Measurements from ENCODE around the gene KRTAP2-4.
A peak's percentile ranks its signal among the peaks of the same experiment; 100 is the strongest.
"Not testable (repeated sequence)": the region's sequence is repeated elsewhere in the genome, so short reads cannot be mapped to it uniquely, and the experiment has no call there.

Gene KRTAP2-4

DNA sequence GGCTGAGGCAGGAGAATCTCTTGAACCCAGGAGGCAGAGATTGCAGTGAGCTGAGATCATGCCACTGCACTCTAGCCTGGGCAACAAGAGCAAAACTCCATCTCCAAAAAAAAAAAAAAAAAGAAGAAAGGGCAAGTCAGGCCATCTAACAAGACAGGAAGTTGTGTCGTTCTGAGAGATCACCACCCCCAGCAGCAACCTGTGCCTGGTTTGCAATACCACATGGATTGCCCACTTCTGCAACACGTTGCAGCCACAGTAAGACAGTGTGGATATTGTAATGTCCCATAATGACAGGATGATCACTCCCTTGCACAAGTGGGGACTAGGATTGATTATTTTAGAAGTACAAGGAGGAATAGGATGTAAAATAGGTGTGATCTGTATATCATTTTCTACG, 3.4 kb upstream of the KRTAP2-4 start:
- Histone ChIP-seq H2AFZ (ENCODE audit: low read length, unreplicated experiment) (no peak overlapping the region), H3K27me3 (ENCODE audit: insufficient read depth, low read length) (no peaks in the 10 kb centered on the region), H3K36me3 (ENCODE audit: insufficient read depth, low read length) (no peaks in the 10 kb centered on the region), H3K79me2 (ENCODE audit: control insufficient read depth, insufficient read depth, low read length, unreplicated experiment) (no peaks in the 10 kb centered on the region), H3K4me3 (ENCODE audit: low read depth, low read length) (no peak overlapping the region), H3K27ac (ENCODE audit: low read depth, low read length) (no peak overlapping the region), H3K4me1 (ENCODE audit: control insufficient read depth, insufficient read depth, low read length, unreplicated experiment) (peaks cover 16% of the 10 kb centered on the region)

DNA sequence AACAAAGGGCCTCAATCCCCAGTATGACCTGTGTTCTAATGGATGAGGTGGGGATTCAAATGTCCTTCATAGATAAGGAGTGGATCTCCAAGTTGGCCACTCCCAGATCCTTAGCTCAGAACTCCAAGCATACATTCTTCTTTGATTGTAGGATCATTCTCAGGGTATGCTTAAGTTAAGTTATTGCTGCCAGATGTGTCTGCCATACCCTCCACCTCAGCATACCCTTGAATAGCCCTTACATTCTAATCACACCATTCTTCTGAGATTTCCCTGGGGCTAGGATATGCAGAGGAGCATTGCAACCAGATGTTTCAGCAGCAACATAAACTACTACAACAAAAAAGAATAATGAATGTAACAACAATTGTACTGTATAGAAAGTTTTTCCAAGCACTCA, 1.6 kb upstream of the KRTAP2-4 start:
- Histone ChIP-seq H3K27me3 (ENCODE audit: insufficient read depth, low read length) (no peaks in the 10 kb centered on the region), H3K4me1 (ENCODE audit: control insufficient read depth, insufficient read depth, low read length, unreplicated experiment) (peaks cover 29% of the 10 kb centered on the region), H3K79me2 (ENCODE audit: control insufficient read depth, insufficient read depth, low read length, unreplicated experiment) (no peaks in the 10 kb centered on the region), H3K36me3 (ENCODE audit: insufficient read depth, low read length) (no peaks in the 10 kb centered on the region), H3K4me3 (ENCODE audit: low read depth, low read length) (no peak overlapping the region), H3K27ac (ENCODE audit: low read depth, low read length) (no peak overlapping the region), H2AFZ (ENCODE audit: low read length, unreplicated experiment) (no peak overlapping the region)

- H3K4me3 ChIP-seq (ENCODE audit: low read depth, low read length); H3K27ac ChIP-seq (ENCODE audit: low read depth, low read length); H3K36me3 ChIP-seq (ENCODE audit: insufficient read depth, low read length); H3K79me2 ChIP-seq (ENCODE audit: control insufficient read depth, insufficient read depth, low read length, unreplicated experiment); H2AFZ ChIP-seq (ENCODE audit: low read length, unreplicated experiment); H3K27me3 ChIP-seq (ENCODE audit: insufficient read depth, low read length): not testable (repeated sequence)
- H3K4me1 ChIP-seq (ENCODE audit: control insufficient read depth, insufficient read depth, low read length, unreplicated experiment): peaks cover 49% of the 10 kb centered on the region
Observed at GRCh38 chr17:41065016-41065689, 526 bp downstream of the KRTAP2-4 start.

- H3K79me2 ChIP-seq (ENCODE audit: control insufficient read depth, insufficient read depth, low read length, unreplicated experiment): no peaks in the 10 kb centered on the region
- no peaks in the 10 kb centered on the region for H3K27me3 ChIP-seq (ENCODE audit: insufficient read depth, low read length)
- no peaks in the 10 kb centered on the region for H3K36me3 ChIP-seq (ENCODE audit: insufficient read depth, low read length)
- H3K4me1 ChIP-seq (ENCODE audit: control insufficient read depth, insufficient read depth, low read length, unreplicated experiment): peaks cover 55% of the 10 kb centered on the region
- H3K27ac ChIP-seq (ENCODE audit: low read depth, low read length): no peak overlapping the region
- no peak overlapping the region for H3K4me3 ChIP-seq (ENCODE audit: low read depth, low read length)
- H2AFZ ChIP-seq (ENCODE audit: low read length, unreplicated experiment): no peak overlapping the region
Observed at GRCh38 chr17:41064301-41064700, 1.4 kb downstream of the KRTAP2-4 start.

- H3K79me2 ChIP-seq (ENCODE audit: control insufficient read depth, insufficient read depth, low read length, unreplicated experiment): no peaks in the 10 kb centered on the region
- H3K4me1 ChIP-seq (ENCODE audit: control insufficient read depth, insufficient read depth, low read length, unreplicated experiment): peaks cover 62% of the 10 kb centered on the region
- no peaks in the 10 kb centered on the region for H3K36me3 ChIP-seq (ENCODE audit: insufficient read depth, low read length)
- no peak overlapping the region for H3K4me3 ChIP-seq (ENCODE audit: low read depth, low read length)
- no peaks in the 10 kb centered on the region for H3K27me3 ChIP-seq (ENCODE audit: insufficient read depth, low read length)
- peak overlapping the region; percentile 93; the same call in 1 of the 2 replicates for H3K27ac ChIP-seq (ENCODE audit: low read depth, low read length)
- H2AFZ ChIP-seq (ENCODE audit: low read length, unreplicated experiment): no peak overlapping the region
Observed at GRCh38 chr17:41063449-41063848, 2.2 kb downstream of the KRTAP2-4 start.

- H3K27ac ChIP-seq (ENCODE audit: low read depth, low read length): peak overlapping the region; percentile 93
Observed at GRCh38 chr17:41061964-41062363, 3.7 kb downstream of the KRTAP2-4 start.

GRCh38 chr17:41060052-41060604, 5.6 kb downstream of the KRTAP2-4 start, which contains the start of gene KRTAP2-3:
Gene KRTAP2-3, minus strand, starts transcription at chr17:41060114. Its CDS starts 64 bp downstream, at chr17:41060050.
- Histone ChIP-seq H3K36me3 (ENCODE audit: insufficient read depth, low read length) (no peaks in the 10 kb centered on the region), H3K27ac (ENCODE audit: low read depth, low read length) (peak within 1 kb of the TSS; percentile 93), H3K79me2 (ENCODE audit: control insufficient read depth, insufficient read depth, low read length, unreplicated experiment) (no peaks in the 10 kb centered on the region), H3K4me1 (ENCODE audit: control insufficient read depth, insufficient read depth, low read length, unreplicated experiment) (peaks cover 49% of the 10 kb centered on the region), H3K27me3 (ENCODE audit: insufficient read depth, low read length) (no peaks in the 10 kb centered on the region), H2AFZ (ENCODE audit: low read length, unreplicated experiment) (peak within 1 kb of the TSS; percentile 53), H3K4me3 (ENCODE audit: low read depth, low read length) (no peak within 1 kb of the TSS; the same call in 1 of the 2 replicates)

More at GRCh38 chr17:41061964-41062363, 3.7 kb downstream of the KRTAP2-4 start:
- Histone ChIP-seq H3K36me3 (ENCODE audit: insufficient read depth, low read length) (no peaks in the 10 kb centered on the region), H2AFZ (ENCODE audit: low read length, unreplicated experiment) (peak overlapping the region; percentile 58), H3K4me1 (ENCODE audit: control insufficient read depth, insufficient read depth, low read length, unreplicated experiment) (peaks cover 60% of the 10 kb centered on the region), H3K4me3 (ENCODE audit: low read depth, low read length) (no peak overlapping the region), H3K79me2 (ENCODE audit: control insufficient read depth, insufficient read depth, low read length, unreplicated experiment) (no peaks in the 10 kb centered on the region), H3K27me3 (ENCODE audit: insufficient read depth, low read length) (no peaks in the 10 kb centered on the region)

DNA sequence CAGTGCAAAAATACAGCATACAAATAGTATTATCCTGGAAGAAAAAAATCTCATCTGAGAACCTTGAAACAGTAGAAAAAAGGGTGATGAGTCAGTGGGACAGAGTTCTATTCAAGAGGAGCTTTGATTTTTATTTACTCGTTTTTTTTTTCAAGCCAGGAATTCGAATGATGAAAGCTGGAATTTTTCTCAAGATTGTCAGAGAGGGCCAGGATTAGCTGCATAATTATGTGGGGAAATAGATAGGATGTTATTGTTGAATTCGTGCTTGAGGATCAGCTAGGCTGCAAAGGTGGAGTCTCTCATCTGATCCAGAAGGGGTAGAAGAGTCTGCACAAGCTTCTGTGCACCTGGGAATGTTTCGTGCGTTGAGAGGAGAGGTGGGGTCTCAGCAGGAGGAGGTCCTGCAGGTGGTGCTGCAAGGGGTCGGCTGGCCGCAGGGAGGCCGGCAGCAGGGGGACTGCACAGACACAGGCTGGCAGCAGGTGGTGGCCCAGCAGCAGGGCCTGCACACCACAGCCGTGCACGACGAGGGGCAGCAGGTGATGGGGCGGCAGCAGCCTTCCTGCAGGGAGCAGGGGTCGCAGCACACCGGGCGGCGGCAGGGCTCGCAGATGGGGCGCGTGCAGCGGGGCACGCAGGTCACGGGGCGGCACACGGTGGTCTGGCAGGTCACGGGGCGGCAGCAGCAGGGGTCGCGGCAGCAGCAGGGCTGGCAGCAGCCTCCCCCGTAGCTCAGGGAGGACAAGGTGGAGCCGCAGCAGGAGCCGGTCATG, 6.2 kb downstream of the KRTAP2-4 start:
- Histone ChIP-seq H3K4me1 (ENCODE audit: control insufficient read depth, insufficient read depth, low read length, unreplicated experiment) (peaks cover 49% of the 10 kb centered on the region), H3K27ac (ENCODE audit: low read depth, low read length) (peak overlapping the region; percentile 93)
- H3K79me2 ChIP-seq (ENCODE audit: control insufficient read depth, insufficient read depth, low read length, unreplicated experiment); H3K27me3 ChIP-seq (ENCODE audit: insufficient read depth, low read length); H3K36me3 ChIP-seq (ENCODE audit: insufficient read depth, low read length); H3K4me3 ChIP-seq (ENCODE audit: low read depth, low read length); H2AFZ ChIP-seq (ENCODE audit: low read length, unreplicated experiment): not testable (repeated sequence)

- Histone ChIP-seq H3K79me2 (ENCODE audit: control insufficient read depth, insufficient read depth, low read length, unreplicated experiment) (no peaks in the 10 kb centered on the region), H3K4me1 (ENCODE audit: control insufficient read depth, insufficient read depth, low read length, unreplicated experiment) (peaks cover 49% of the 10 kb centered on the region), H2AFZ (ENCODE audit: low read length, unreplicated experiment) (no peak overlapping the region), H3K27me3 (ENCODE audit: insufficient read depth, low read length) (no peaks in the 10 kb centered on the region), H3K27ac (ENCODE audit: low read depth, low read length) (peak overlapping the region; percentile 93), H3K36me3 (ENCODE audit: insufficient read depth, low read length) (no peaks in the 10 kb centered on the region), H3K4me3 (ENCODE audit: low read depth, low read length) (no peak overlapping the region)
Observed at GRCh38 chr17:41058741-41059140, 6.9 kb downstream of the KRTAP2-4 start.

DNA sequence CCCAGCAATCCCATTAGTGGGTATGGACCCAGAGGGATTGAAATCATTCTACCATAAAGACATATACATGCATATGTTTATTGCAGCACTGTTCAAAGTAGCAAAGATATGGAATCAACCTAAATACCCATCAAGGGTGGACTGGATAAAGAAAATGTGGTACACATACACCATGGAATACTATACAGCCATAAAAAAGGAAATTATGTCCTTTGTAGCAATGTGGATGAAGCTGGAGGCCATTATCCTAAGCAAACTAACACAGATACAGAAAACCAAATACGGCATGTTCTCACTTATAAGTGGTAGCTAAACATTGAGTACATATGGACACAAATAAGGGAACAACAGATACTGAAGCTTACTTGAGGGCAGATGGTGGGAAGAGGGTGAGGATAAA, 8.1 kb downstream of the KRTAP2-4 start:
- Histone ChIP-seq H3K36me3 (ENCODE audit: insufficient read depth, low read length) (0 out of 2 replicates have a peak, but pooled peaks cover 4% of the 10 kb centered on the region), H2AFZ (ENCODE audit: low read length, unreplicated experiment) (no peak overlapping the region), H3K4me3 (ENCODE audit: low read depth, low read length) (no peak overlapping the region), H3K27me3 (ENCODE audit: insufficient read depth, low read length) (no peaks in the 10 kb centered on the region), H3K27ac (ENCODE audit: low read depth, low read length) (no peak overlapping the region), H3K79me2 (ENCODE audit: control insufficient read depth, insufficient read depth, low read length, unreplicated experiment) (no peaks in the 10 kb centered on the region), H3K4me1 (ENCODE audit: control insufficient read depth, insufficient read depth, low read length, unreplicated experiment) (peaks cover 38% of the 10 kb centered on the region)
